GM19438 (cell line): ENCODE measurements around the gene MALAT1.
A peak's percentile ranks its signal among the peaks of the same experiment; 100 is the strongest.

ENCODE experiments used
- ATAC-seq: cut with Tn5 transposase; IDR thresholded peaks from one replicate; pipeline ENCODE4 v1.9.1; 2021; ENCODE audit warnings: low read depth; ENCODE audit not compliant: unreplicated experiment

Gene MALAT1

DNA sequence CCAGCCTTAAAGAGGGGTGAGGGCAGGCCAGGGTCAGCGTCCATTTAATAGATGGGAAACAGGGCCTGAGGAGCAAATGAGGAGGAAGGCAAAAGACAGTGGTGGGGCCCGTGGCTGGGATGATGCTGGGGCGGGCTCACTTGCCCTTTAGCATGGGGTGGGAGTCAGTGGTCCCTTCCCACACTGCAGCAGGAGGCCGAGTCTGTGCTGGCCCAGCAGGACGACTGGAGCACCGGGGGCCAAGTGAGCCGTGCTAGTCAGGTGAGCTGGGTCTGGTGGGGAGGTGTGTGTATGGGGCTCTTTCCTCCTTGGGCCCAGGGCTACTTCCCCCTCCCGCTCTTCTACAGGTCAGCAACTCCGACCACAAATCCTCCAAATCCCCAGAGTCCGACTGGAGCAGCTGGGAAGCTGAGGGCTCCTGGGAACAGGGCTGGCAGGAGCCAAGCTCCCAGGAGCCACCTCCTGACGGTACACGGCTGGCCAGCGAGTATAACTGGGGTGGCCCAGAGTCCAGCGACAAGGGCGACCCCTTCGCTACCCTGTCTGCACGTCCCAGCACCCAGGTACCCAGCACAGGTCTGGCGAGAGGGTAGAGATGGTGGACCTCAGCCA is 38.9 kb downstream of the MALAT1 start:
- no peak for ATAC-seq

DNA sequence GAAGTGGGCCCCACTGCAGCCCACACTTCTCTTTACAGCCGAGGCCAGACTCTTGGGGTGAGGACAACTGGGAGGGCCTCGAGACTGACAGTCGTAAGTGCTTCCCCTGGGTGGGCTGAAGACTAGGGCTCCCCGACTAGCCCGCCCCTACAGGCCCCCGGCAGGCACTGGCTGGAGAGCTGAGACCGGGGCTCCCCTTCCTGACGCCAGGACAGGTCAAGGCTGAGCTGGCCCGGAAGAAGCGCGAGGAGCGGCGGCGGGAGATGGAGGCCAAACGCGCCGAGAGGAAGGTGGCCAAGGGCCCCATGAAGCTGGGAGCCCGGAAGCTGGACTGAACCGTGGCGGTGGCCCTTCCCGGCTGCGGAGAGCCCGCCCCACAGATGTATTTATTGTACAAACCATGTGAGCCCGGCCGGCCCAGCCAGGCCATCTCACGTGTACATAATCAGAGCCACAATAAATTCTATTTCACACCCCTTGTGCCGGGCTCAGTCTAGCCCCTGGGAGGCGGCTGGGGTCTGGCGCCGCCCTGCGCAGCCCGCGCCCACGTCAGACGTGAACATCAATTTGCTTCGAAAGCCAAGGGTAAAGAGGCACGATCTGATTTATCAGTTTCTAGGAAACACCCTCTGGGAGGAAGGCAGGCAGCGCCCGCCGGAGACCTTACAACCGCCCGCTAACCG is 39.5 kb downstream of the MALAT1 start:
- ATAC-seq: no peak

DNA sequence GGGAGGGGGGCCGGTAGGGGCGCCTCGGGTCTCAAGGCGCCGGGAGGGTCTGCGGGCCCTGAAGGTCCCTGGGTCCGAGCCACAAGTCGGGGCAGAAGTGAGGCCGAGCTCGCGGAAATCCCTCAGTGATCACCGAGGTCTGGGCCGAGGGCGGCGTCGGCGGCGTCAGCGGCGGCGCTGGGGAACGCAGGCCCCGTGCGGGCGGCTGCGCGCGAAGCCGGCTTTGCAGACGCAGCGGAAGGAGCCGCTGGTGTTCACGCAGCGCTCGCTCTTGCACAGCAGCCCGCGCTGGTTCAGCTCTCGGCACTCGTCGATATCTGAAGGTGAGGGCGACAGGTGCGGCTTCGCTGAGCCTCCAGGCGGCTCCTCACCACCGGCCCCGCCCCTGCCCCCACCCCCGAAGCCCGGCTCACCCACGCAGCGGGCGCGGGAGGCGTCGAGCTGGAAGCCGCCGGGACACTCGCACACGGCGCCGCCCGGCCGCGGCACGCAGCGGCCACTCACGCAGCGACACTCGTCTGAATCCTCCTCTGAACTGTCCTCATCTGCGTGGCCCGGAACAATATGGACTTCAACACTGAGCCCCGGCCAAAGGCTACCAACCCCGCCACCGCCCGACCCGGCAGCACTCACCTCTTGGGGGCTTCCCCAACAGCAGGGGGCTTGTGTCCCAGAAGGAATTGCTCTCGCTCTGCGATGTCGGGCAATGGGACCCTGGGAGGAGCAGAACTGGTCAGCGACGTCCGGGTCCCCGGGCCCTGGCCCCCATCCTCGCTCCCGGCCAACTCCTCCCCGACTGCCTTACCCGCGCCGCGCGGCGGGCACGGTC is 40.3 kb downstream of the MALAT1 start:
- no peak for ATAC-seq

DNA sequence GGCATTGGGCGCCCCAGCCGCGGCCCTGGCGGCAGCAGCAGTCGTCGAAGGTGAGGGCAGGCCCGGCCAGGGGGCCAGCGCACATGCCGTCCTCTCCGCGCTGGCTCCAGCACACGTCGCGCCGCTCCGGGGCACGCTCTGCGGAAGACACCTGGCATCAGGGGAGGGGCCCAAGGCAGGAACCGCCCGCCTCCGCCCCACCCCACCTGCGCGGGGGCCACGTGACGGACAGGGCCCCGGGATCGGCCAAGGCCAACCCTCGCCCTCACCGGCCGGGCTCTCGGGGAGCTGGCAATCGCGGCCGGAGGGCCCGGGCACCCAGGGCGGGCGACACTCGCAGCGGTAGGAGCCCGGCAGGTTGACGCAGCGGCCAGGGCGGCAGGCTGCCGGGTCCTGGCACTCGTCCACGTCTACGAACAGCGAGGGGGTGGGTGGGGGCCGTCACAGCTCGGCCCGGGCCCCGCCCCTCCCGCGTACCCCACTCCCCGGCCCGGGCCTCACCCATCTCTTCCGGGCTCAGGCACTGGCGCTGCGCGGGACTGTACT is 41.0 kb downstream of the MALAT1 start:
- peak; percentile 28 for ATAC-seq

DNA sequence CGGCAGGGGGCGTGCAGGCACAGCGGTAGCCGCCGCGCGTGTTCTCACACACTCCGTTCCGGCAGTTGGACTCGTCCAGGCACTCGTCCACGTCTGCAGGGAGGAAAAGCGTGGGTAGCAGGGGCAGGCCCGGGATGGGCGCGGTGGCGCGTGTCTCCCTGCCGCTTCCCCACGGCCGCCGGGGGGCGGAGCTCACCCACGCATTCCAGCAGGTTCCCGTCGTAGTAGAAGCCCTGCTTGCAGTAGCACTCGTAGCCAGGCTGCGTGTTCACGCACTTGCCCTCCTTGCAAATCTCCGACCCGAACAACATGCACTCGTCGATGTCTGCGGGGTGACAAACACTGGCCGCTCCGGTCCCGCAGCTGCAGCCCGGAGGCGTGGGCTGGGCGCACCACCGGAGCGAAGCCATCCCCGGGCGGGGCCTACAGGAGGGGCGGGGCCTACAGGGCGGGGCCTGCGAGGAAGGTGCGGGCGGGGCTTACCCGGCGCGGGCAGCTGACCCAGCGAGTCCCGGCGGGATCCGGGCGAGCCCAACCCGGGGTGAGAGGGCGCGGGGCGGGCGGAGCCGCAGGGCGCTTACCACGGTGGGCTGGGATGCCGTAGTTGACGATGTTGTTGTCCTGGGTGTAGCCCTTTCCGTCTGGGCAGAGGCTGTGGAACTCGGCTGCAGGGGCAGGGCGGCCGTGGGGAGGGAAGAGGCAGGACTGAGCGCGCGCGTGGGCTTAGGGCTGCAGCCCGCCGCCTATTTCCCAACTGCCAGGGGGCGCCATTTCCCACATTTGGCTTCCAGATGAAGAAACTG is 41.6 kb downstream of the MALAT1 start:
- peak; percentile 63 for ATAC-seq

DNA sequence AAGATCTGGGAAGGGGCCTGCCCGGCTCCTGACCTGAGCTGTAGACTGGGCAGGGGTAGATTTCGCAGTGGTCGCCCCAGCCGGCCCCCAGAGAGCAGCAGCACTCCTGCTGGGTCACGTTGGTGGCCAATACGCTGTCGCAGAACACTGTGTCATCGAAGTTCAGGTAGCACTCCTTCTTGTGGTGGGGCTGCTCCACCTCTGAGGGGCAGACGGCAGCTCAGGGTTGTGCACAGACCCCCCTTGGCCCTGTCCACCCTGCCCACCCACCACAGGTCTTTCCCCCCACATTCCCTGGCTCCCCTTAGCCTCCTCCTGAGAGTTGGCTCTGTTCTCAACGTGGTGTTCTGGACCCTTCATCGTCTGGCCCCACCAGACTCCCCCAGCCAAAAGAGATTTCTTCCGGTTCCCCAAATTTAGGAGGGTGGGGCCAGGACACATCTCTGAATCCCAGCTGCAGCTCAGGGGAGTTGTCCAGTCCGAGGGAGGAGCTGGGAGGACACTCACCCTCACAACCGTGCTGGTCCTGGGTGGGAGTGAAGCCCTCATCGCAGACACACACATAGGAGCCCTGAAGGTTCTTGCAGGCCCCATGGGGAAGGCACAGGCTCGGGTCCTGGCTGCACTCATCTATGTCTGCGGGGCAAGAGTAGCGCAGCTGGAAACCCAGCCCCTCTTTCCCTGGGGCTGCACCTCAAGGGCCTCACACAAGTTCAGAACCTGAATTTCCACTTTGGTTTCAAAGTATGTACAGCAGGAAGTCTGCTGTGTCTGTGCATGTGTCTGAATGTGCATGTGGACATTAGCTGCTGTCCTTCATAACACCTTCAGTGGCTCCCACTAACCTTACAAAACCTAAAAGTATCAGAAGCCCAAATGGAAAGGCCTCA is 42.5 kb downstream of the MALAT1 start:
- no peak for ATAC-seq

DNA sequence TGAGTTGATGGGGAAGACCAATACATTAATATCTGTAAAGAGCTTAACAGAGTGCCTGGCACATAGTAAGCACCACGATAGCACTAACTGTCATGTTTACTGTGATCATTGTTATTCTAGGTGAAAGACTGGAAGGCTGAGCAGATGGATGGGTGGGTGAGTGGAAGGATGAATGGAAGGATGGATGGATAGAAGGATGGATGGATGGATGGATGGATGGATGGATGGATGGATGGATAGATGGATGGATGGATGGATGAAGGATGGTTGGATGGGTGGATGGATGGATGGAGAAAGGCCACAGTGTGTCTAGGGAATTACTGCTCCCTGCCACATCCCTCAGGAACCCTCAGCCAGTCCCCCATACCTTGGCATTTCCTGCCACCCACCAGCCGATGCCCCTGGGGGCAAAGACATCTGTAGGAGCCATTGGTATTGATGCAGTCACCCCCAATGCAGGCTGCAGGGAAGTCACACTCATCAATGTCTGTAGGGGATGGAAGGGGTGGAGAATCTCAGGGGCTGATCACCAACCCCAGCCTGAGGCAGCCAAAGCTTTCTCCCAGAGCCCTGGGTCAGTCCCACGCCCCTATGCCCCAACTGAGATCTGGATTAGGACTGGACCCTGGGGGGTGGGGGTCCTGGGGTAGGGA is 44.0 kb downstream of the MALAT1 start:
- ATAC-seq: no peak

DNA sequence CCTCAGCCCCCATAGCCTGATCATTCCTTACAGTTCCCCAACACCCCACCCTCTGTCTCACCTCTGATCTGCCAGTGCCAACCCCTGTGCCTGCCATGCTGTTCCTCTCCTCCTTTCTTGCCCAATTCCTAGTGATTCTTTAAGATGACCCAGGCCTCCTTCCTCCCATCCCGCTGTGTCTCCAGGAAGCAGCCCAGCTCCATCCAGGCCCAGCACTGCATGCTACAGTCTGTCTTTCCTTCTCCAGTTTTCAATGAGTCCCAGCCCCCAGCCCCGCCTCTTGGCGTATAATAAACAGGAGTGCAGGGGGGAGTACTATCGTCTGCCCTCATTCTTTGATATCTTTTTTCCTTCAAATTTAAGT is 47.0 kb downstream of the MALAT1 start:
- no peak for ATAC-seq

DNA sequence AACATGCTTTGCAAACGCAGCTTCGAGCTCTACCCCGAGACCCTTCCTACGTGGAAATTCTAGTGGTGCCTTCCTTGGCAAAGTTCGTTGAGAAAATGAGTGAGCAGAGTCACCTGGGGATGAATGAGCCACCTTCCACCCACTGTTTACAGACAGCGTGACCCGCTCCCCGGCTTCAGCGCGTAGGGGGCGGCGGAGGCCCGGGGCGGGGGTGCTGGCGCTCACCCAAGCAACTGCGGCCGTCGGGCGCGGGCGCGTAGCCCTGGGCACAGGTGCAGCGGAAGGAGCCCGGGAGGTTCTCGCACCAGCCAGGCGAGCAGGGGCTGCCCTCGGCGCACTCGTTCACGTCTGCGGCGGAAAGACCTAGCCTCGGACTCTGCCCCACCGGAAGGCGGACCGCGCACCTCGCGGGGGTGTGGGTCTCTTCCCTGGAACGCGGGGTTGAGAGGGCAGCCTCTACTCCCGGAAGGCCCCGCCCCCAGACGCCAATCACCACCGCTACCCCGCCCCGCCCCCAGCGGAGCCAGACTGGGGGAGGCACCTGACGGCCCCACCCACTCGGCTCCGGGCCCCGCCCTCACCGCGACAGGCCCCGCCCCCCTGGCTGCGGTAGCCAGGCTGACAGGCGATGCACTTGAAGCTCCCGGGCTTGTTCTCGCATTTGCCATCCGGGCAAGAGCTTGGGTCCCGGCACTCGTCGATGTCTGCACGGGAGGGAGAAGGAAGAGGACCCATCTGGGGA is 47.5 kb downstream of the MALAT1 start:
- peak; percentile 73 for ATAC-seq

DNA sequence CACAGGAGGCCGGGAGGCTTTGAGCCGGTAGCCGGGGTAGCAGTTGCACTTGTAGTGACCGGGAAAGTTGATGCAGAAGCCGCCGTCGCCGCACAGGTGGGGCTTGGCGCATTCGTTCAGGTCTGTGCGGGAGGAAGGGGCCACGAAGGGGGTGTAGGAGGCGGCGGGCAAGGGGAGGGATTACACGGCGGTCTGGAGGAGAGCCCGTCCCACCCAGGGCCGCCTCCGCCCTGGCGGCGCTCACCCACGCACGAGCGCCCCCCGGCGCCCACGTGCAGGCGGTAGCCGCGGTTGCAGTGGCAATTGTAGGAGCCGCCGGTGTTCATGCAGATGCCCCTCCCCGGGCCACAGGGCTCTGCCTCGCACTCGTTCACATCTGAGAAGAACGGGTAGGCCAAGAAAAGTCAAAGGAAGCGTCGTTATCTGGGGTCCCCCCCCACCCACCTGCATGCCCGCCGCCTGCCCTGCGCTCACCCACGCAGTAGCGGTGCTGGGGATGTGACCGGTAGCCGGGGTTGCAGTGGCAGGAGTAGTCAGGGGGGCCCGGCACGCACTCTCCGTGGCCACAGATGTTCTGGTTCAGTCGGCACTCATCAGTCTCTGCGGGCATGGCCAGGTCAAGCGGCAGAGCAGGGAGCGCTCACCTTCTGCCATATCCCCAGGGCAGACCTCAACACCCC is 48.7 kb downstream of the MALAT1 start:
- no peak for ATAC-seq

DNA sequence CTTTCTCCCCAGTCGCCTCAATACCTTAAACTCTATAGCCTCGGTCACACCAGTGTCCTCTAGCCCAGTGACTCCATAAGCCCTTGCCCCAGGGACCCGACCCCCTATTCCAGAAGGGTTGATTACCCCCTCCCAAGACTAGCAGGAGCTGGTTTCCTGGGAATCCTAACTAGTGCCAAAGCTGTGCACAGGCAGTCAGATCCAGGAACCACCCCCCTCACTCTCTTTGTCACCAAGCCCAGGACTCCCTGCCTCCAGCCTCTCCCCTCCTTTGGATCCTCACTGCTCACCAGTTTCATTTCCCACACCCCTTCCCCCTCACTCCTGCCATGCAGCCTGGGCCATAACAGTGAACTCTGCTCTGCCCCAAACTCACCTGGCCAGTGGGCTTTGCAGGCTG is 49.5 kb downstream of the MALAT1 start:
- no peak for ATAC-seq

DNA sequence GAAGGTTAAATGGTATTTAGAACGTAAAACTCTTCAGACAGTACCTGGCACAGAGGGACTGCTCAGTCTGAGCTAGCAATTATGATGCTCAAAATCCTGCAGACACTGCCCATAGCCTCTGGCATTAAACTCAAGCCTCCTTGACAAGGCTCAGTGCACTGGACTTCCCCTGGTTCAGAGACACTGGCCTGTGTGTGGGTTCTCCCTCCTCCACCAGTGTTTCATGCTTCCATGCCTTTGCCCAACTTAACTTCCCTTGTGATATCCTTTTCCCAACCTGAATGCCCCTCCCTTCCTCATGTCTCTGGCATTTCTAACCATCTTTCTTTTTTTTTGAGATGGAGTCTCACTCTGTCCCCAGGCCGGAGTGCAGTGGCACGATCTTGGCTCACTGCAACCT is 50.3 kb downstream of the MALAT1 start:
- ATAC-seq: no peak

DNA sequence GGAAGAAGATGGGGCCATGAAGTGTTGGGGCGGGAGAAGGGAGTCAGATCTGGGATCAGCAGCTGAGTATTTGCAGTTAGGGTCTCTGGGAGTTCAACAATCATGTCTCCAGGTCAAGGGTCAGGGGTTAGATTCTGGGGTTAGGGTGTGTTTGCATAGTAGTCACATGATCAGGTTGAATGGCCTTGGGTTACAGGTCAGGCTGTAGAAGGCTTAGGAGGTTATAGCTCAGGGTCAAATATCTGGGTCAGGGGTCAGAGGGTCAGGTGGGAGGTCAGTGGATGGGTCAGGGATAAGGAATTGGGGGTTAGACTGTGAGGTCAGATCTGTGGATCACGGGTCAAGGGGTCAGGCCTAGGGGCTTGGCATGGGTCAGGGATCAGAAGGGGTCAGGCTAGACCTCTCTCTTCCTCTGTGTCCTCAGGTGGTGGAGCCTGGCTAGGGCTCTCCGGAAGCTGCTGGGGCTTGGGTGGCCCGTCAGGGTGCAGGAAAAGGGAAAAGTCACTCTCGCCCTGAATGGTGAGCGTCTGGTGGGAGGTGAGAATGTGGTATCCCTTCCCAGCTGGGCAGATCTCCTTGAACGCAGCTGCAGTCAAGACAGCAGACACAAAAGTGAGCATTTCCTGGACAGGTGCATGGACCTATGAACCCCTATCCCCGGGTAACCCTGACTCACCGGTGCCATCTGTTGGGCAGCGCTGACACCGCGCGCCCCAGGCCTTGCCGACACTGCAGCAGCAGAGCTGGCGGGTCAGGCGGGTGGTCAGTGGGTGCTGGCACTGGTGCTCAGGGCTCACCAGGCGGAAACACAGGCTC is 52.9 kb downstream of the MALAT1 start:
- no peak for ATAC-seq

DNA sequence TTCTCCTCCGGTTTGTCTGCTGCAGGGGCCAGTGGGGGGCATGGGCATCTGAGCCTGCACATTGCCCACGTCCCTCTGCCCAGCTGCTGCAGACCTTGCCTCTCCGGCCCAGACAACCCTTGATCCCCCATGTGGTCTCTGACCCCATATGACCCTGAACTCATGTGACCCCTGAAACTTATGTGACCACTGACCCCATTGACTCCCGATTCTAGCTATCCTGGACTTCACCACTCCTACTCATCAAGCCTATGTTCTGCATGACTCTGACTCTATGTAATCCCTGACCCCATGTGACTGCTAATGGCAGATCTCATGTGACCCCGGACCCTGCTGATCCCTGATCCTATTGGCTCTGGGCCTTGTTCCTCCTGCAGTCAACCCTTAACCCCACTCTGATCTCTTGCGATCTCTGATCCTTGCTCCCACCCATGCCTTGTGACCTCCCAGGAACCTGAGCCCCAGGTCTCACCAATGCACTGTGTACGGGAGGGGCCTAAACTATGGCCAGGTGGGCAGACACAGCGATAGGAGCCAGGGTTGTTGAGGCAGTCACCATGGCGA is 53.6 kb downstream of the MALAT1 start:
- no peak for ATAC-seq

DNA sequence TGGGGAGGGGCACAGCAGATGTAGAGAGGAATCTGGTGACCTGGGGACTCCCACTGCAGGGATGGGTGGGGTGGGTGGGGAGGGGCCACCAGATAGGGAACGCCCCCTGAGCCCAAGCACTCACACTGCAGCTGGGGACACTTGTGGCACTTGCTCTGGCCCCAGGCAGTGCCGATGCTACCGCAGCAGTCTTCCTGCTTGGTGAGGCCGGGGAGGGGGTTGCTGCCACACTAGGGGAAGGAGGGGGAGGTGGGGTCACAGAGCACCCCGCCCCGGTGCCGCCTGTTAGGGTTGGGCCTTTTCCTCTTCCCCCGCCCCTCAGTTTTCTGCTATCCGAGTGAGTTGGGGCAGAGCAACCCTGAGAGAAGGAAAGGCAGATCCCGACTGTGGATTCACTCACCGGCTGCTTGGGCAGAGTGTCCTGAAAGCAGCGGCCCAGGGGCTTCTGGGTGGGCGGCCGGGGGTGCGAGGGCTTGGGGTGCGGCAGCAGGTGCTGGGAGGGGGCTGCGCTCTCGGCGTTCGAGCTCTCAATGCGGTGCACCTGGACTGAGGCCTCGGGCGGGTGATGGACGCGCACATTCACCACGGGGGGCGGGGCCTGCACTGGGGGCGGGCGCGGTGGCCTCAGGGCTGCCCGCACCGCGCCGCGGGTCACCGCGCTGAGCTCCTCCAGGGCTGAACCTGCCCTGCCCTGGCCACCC is 54.6 kb downstream of the MALAT1 start:
- ATAC-seq: no peak
